HCT116 (cell line): ENCODE measurements around the gene LHFPL4. TPM values are rescaled to one million over a fixed set of nuclear protein-coding genes. Genes with fewer than 3 reads are reported as not detected.

Experiments
- ATAC-seq: fragments of 200-7000 bp; cut with Tn5 transposase; 2 replicates; pipeline ENCODE4 v1.9.1; 2020; ENCODE audit warnings: mild to moderate bottlenecking, moderate library complexity
- BruUV-seq: library from RNA; stranded (reverse); fragments of 400-500 nt; replicated peaks from 2 replicates; lab custom pipeline; 2021; lab: Mats Ljungman, UMichigan
- CTCF ChIA-PET: fragments of 300-600 bp; sonication (Branson Sonifier 250); formaldehyde crosslinking; loops from one replicate; lab custom pipeline; 2021; ENCODE audit warnings: antibody characterized with exemption; lab: Charles Lee
- POLR2A ChIA-PET: fragments of 300-600, 350-600 bp; sonication (Branson Sonifier 250); formaldehyde crosslinking; loops from one replicate; lab custom pipeline; 2021; ENCODE audit warnings: antibody characterized with exemption; lab: Charles Lee
- RAD21 ChIA-PET, 2 experiments: fragments of 300-600 bp; sonication (Branson Sonifier 250); formaldehyde crosslinking; loops; one replicate each; lab custom pipeline; 2023; ENCODE audit warnings: low total read pairs in 2 of 2; ENCODE audit not compliant: uncharacterized antibody in 2 of 2, unreplicated experiment in 2 of 2, low non-redundant PET in 1 of 2; lab: Charles Lee
- DNase-seq: peaks from one replicate; pipeline ENCODE4 v3.0.0-alpha.2; 2010; ENCODE audit warnings: low read depth, low spot score
- H2AFZ ChIP-seq: fragments of 200-600 bp; shearing (Covaris generic), sonication (generic); 2 replicates; pipeline ENCODE4 v1.6.1; 2017; ENCODE audit warnings: low read depth, mixed run types, mixed read lengths, antibody characterized with exemption, low read length; ENCODE audit not compliant: poor library complexity, severe bottlenecking
- H3K27ac ChIP-seq: 2 replicates; pipeline ENCODE4 v1.5.1; 2012; ENCODE audit warnings: low read depth, low read length
- H3K27me3 ChIP-seq: fragments of 200-600 bp; sonication (generic); 2 replicates; pipeline ENCODE4 v1.6.1; 2016; ENCODE audit warnings: mixed run types, low read length, mixed read lengths; ENCODE audit not compliant: insufficient read depth
- H3K36me3 ChIP-seq, 2 experiments: fragments of 200-500 bp in 1 of 2; fragments of 200-600 bp in 1 of 2; sonication (Bioruptor generic) in 1 of 2; sonication (generic) in 1 of 2; 2 replicates each; pipeline versions ENCODE4 v1.5.1 to v1.6.1; 2014 to 2016; ENCODE audit warnings: low read length in 2 of 2, inconsistent platforms in 1 of 2, mixed read lengths in 1 of 2, mixed run types in 1 of 2; ENCODE audit not compliant: insufficient read depth in 2 of 2, control insufficient read depth in 1 of 2
- H3K4me1 ChIP-seq, 2 experiments: fragments of 200-600 bp in 1 of 2; sonication (generic) in 1 of 2; 2 replicates each; pipeline versions ENCODE4 v1.5.1 to v1.6.1; 2012 to 2017; ENCODE audit warnings: low read length in 2 of 2, inconsistent platforms in 1 of 2, mild to moderate bottlenecking in 1 of 2, mixed read lengths in 1 of 2, mixed run types in 1 of 2, moderate library complexity in 1 of 2; ENCODE audit not compliant: insufficient read depth in 2 of 2, control insufficient read depth in 1 of 2
- H3K4me2 ChIP-seq: fragments of 200-600 bp; sonication (generic); 2 replicates; pipeline ENCODE4 v1.6.1; 2017; ENCODE audit warnings: mixed run types, low read length, mixed read lengths
- H3K4me3 ChIP-seq, 2 experiments: fragments of 200-600 bp in 1 of 2; sonication (generic) in 1 of 2; replicated peaks in 1 of 2; 2 replicates each; pipeline ENCODE4 v1.5.1; 2011 to 2016; ENCODE audit warnings: low read length in 2 of 2, control low read depth in 1 of 2, low read depth in 1 of 2, mild to moderate bottlenecking in 1 of 2, mixed read lengths in 1 of 2, mixed run types in 1 of 2
- H3K79me2 ChIP-seq: fragments of 200-600 bp; sonication (generic); 2 replicates; pipeline ENCODE4 v1.6.1; 2017; ENCODE audit warnings: mild to moderate bottlenecking, mixed run types, low read length, moderate library complexity, mixed read lengths; ENCODE audit not compliant: insufficient read depth
- H3K9ac ChIP-seq: fragments of 200-600 bp; sonication (generic); 2 replicates; pipeline ENCODE4 v1.6.1; 2016; ENCODE audit warnings: low read length, mixed read lengths
- H3K9me2 ChIP-seq: fragments of 200-600 bp; sonication (generic), shearing (Covaris generic); 2 replicates; pipeline ENCODE4 v1.6.1; 2017; ENCODE audit warnings: mixed run types, mild to moderate bottlenecking, moderate library complexity; ENCODE audit not compliant: insufficient read depth
- H3K9me3 ChIP-seq, 2 experiments: fragments of 200-500 bp in 1 of 2; fragments of 200-600 bp in 1 of 2; sonication (Bioruptor generic) in 1 of 2; sonication (generic) in 1 of 2; 2 replicates each; pipeline ENCODE4 v1.6.1; 2014 to 2017; ENCODE audit warnings: low read length in 2 of 2, mixed read lengths in 2 of 2, inconsistent platforms in 1 of 2, low read depth in 1 of 2, mild to moderate bottlenecking in 1 of 2, mixed run types in 1 of 2, moderate library complexity in 1 of 2; ENCODE audit not compliant: control insufficient read depth in 1 of 2, insufficient read depth in 1 of 2
- H4K20me1 ChIP-seq: fragments of 200-600 bp; sonication (generic), shearing (Covaris generic); 2 replicates; pipeline ENCODE4 v1.6.1; 2017; ENCODE audit warnings: mixed run types, mild to moderate bottlenecking, moderate library complexity; ENCODE audit not compliant: insufficient read depth
- ATF3 ChIP-seq: IDR thresholded peaks from 2 replicates; pipeline ENCODE4 v1.6.1; 2012
- CTCF ChIP-seq, 3 experiments: fragments of 200-600 bp in 1 of 3; sonication (generic) in 1 of 3; IDR thresholded peaks in 2 of 3; conservative IDR thresholded peaks in 1 of 3; 2 replicates each; pipeline ENCODE4 v1.5.1; 2012 to 2017; ENCODE audit warnings: low read depth in 2 of 3, low read length in 2 of 3, antibody characterized with exemption in 1 of 3, borderline replicate concordance in 1 of 3, control low read depth in 1 of 3, mild to moderate bottlenecking in 1 of 3, mixed read lengths in 1 of 3, mixed run types in 1 of 3, moderate library complexity in 1 of 3; ENCODE audit not compliant: insufficient read depth in 1 of 3
- EGR1 ChIP-seq: IDR thresholded peaks from 2 replicates; pipeline ENCODE4 v1.6.1; 2012; ENCODE audit warnings: low read depth
- FOSL1 ChIP-seq: IDR thresholded peaks from 2 replicates; pipeline ENCODE4 v1.6.1; 2012; ENCODE audit warnings: low read depth
- JUND ChIP-seq: IDR thresholded peaks from 2 replicates; pipeline ENCODE4 v1.6.1; 2012
- POLR2AphosphoS5 ChIP-seq: IDR thresholded peaks from 2 replicates; pipeline ENCODE4 v1.6.1; 2011; ENCODE audit warnings: mild to moderate bottlenecking, low read depth, low read length, moderate library complexity
- REST ChIP-seq: IDR thresholded peaks from 2 replicates; pipeline ENCODE4 v1.6.1; 2012; ENCODE audit warnings: low read depth
- SP1 ChIP-seq: IDR thresholded peaks from 2 replicates; pipeline ENCODE4 v1.6.1; 2012; ENCODE audit warnings: low read depth
- TCF7L2 ChIP-seq: IDR thresholded peaks from 2 replicates; pipeline ENCODE4 v1.7.0; 2011; ENCODE audit warnings: borderline replicate concordance, inconsistent platforms; ENCODE audit not compliant: insufficient read depth, insufficient read length; ENCODE audit errors: extremely low read depth
- YY1 ChIP-seq: IDR thresholded peaks from 2 replicates; pipeline ENCODE4 v1.6.1; 2011; ENCODE audit warnings: low read length, low read depth, moderate library complexity, mild to moderate bottlenecking; ENCODE audit not compliant: insufficient replicate concordance; ENCODE audit errors: extremely low read depth
- ZBTB33 ChIP-seq: IDR thresholded peaks from 2 replicates; pipeline ENCODE4 v1.6.1; 2011; ENCODE audit warnings: mild to moderate bottlenecking, low read length, moderate library complexity; ENCODE audit not compliant: insufficient replicate concordance; ENCODE audit errors: extremely low read depth
- ZFX ChIP-seq: fragments of 450-650 bp; IDR thresholded peaks from 2 replicates; pipeline ENCODE4 v1.6.1; 2017
- ZNF274 ChIP-seq: fragments of 200-500 bp; sonication (Bioruptor generic); IDR thresholded peaks from 2 replicates; pipeline ENCODE4 v1.6.1; 2014; ENCODE audit warnings: mild to moderate bottlenecking, low read depth, low read length, inconsistent platforms
- intact Hi-C: fragments of 100-400 bp; cut with micrococcal nuclease; formaldehyde crosslinking; loops from 2 replicates; pipeline ENCODE4 v1.10.0; 2022
- total RNA-seq: library from RNA; stranded (reverse); gene quantifications from one replicate; pipeline ENCODE4 v1.2.1, GENCODE V29; 2021; ENCODE audit not compliant: unreplicated experiment

The LHFPL4 gene
- total RNA-seq, 1 experiment from 2014 or later: not detected

DNA sequence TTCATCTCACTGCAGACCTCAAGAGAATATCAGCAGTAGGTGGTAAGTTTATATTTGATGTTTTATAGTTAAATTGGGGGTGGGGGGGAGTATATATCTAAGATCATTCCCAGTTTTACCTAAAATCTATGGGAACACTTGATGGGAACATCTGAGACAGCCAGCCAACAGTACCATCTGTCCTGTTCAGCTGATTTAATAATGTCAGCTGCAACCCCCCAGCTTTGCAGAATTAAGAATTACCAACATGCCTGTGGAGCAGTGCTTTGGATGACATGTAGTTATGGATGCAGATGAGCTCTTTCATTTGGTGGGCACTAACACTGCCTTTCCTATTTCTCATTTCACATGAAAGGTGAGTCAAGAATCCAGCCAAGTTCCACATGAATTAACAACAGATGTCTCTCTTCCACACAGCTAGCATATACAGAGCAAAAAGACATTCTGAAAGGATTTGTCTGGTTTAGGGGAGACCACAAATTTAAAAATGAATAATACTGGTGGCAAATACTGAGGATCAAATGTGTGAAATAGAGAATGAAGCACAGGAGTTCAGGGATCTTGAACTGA lies 80.0 kb downstream of the LHFPL4 start:
- Histone ChIP-seq H3K79me2 (peaks cover 51% of the 10 kb centered on the region), H3K4me3 (no peak overlapping the region), H3K9me3 (no peaks in the 10 kb centered on the region), H3K9me2 (no peaks in the 10 kb centered on the region), H3K27me3 (no peaks in the 10 kb centered on the region), H3K27ac (no peak overlapping the region), H3K9ac (no peak overlapping the region), H3K36me3 (peaks cover 80 to 88% of the 10 kb centered on the region in 2 experiments), H3K4me2 (no peak overlapping the region), H3K4me1 (no peaks in the 10 kb centered on the region), H4K20me1 (no peaks in the 10 kb centered on the region), H2AFZ (no peak overlapping the region)
- intact Hi-C loops: loop anchor here (5.0 kb wide), 1 partner anchor 36 kb away; no protein-coding TSS in a partner anchor
- ChIA-PET CTCF (no interaction called here), RAD21 (no interaction called here), POLR2A (no interaction called here)
- DNase-seq (no peak), ATAC-seq (no peak)
- TF ChIP-seq REST (no peak), ZNF274 (no peak), FOSL1 (no peak), YY1 (no peak), TCF7L2 (no peak), ZFX (no peak), POLR2AphosphoS5 (no peak), JUND (no peak), EGR1 (no peak), CTCF (IDR thresholded peaks at IDR 0.05 in 2 of 3, conservative IDR thresholded peaks at IDR 0.05 in 1 of 3; ENCODE audit: borderline replicate concordance in 1 of 3, insufficient read depth in 1 of 3, low read depth in 2 of 3, low read length in 2 of 3) (no peak), SP1 (no peak), ATF3 (no peak), ZBTB33 (no peak)
- no TSS peak for BruUV-seq
